Tibial nerve (tissue), 4 donors: ENCODE measurements around the gene MAP2K1.

Experiments
- CTCF ChIP-seq, 5 experiments: fragments of 200-600 bp in 3 of 5; fragments of 450-650 bp in 2 of 5; sonication (generic) in 3 of 5; IDR thresholded peaks; one replicate each; pipeline ENCODE4 v1.5.1; 2016 to 2019; ENCODE audit warnings: antibody characterized with exemption in 5 of 5, mild to moderate bottlenecking in 3 of 5, moderate library complexity in 2 of 5
- EP300 ChIP-seq, 2 donors: sonication (generic); formaldehyde crosslinking; IDR thresholded peaks; one replicate each; pipeline ENCODE4 v1.6.1; 2017; ENCODE audit warnings: antibody characterized with exemption in 2 of 2, mild to moderate bottlenecking in 1 of 2
- POLR2A ChIP-seq, 2 donors: fragments of 450-650 bp; IDR thresholded peaks; one replicate each; pipeline ENCODE4 v1.6.1; 2017; ENCODE audit warnings: antibody characterized with exemption in 2 of 2, mild to moderate bottlenecking in 2 of 2, moderate library complexity in 2 of 2

GRCh38 chr15:66404532-66404931 lies 17.8 kb downstream of the MAP2K1 start:
- TF ChIP-seq CTCF (IDR thresholded peaks at IDR 0.05) (no peak), POLR2A (IDR thresholded peaks at IDR 0.05) (no peak), EP300 (IDR thresholded peaks at IDR 0.05) (no peak)
